B cell (primary cell): Measurements from ENCODE around the gene PIK3CD. TPM values are rescaled to one million over a fixed set of nuclear protein-coding genes. Genes with fewer than 3 reads are reported as not detected.
"Not testable (repeated sequence)": the region's sequence is repeated elsewhere in the genome, so short reads cannot be mapped to it uniquely, and the experiment has no call there.

Experiments
- ATAC-seq: fragments of 200-7000 bp; cut with Tn5 transposase; one replicate; pipeline ENCODE4 v1.10.0; 2021; ENCODE audit warnings: low read depth, mild to moderate bottlenecking, moderate number of reproducible peaks, moderate library complexity
- CTCF ChIA-PET: fragments of 350-600 bp; sonication (Branson Sonifier 250); formaldehyde crosslinking; loops from one replicate; lab custom pipeline; 2021; ENCODE audit warnings: antibody characterized with exemption, inconsistent platforms; lab: Charles Lee
- POLR2A ChIA-PET: fragments of 350-600 bp; sonication (Branson Sonifier 250); formaldehyde crosslinking; loops from one replicate; lab custom pipeline; 2021; ENCODE audit warnings: antibody characterized with exemption; lab: Charles Lee
- DNase-seq: peaks from one replicate; pipeline ENCODE4 v3.0.0; 2013
- H2AFZ ChIP-seq: 2 replicates; pipeline ENCODE4 v1.6.1; 2012; ENCODE audit warnings: mild to moderate bottlenecking, low read depth, low read length; ENCODE audit not compliant: insufficient read depth, poor library complexity, severe bottlenecking
- H3K27ac ChIP-seq, 2 donors: 1 replicate in 1 of 2; 2 replicates in 1 of 2; pipeline ENCODE4 v1.5.1; 2012 to 2013; ENCODE audit warnings: low read length in 2 of 2, mild to moderate bottlenecking in 2 of 2, moderate library complexity in 1 of 2
- H3K27me3 ChIP-seq, 4 experiments: fragments of 200-600 bp in 1 of 4; sonication (generic) in 1 of 4; replicated peaks in 1 of 4; 1 replicate in 2 of 4; 2 replicates in 2 of 4; pipeline versions ENCODE4 v1.6.1 to v1.7.0; 2013 to 2016; ENCODE audit warnings: low read length in 3 of 4, mild to moderate bottlenecking in 2 of 4, mixed read lengths in 1 of 4, moderate library complexity in 1 of 4; ENCODE audit not compliant: insufficient read depth in 4 of 4, control insufficient read depth in 3 of 4; ENCODE audit errors: control extremely low read depth in 1 of 4
- H3K36me3 ChIP-seq, 2 experiments: replicated peaks in 1 of 2; 1 replicate in 1 of 2; 2 replicates in 1 of 2; pipeline versions ENCODE4 v1.6.1 to v1.7.1; 2013; ENCODE audit warnings: low read length in 1 of 2; ENCODE audit not compliant: insufficient read depth in 2 of 2, control insufficient read depth in 1 of 2; ENCODE audit errors: control extremely low read depth in 1 of 2, extremely low read depth in 1 of 2
- H3K4me1 ChIP-seq, 2 donors: fragments of 200-600 bp in 1 of 2; sonication (generic) in 1 of 2; 1 replicate in 1 of 2; 2 replicates in 1 of 2; pipeline versions ENCODE4 v1.5.1 to v1.6.1; 2013 to 2017; ENCODE audit warnings: low read length in 2 of 2; ENCODE audit not compliant: control insufficient read depth in 2 of 2, insufficient read depth in 2 of 2
- H3K4me2 ChIP-seq: replicated peaks from 2 replicates; pipeline ENCODE3; 2012; ENCODE audit warnings: mild to moderate bottlenecking, low read depth, low read length; ENCODE audit not compliant: poor library complexity, severe bottlenecking
- H3K4me3 ChIP-seq, 5 experiments: fragments of 200-600 bp in 1 of 5; sonication (generic) in 1 of 5; 1 replicate in 3 of 5; 2 replicates in 2 of 5; pipeline versions ENCODE4 v1.5.1 to v1.7.0; 2011 to 2016; ENCODE audit warnings: low read length in 4 of 5, mild to moderate bottlenecking in 4 of 5, low read depth in 2 of 5, control low read depth in 1 of 5, moderate library complexity in 1 of 5; ENCODE audit not compliant: insufficient read depth in 1 of 5; ENCODE audit errors: control extremely low read depth in 1 of 5, extremely low read depth in 1 of 5
- H3K79me2 ChIP-seq: fragments of 200-600 bp; sonication (generic); one replicate; pipeline ENCODE4 v1.6.0; 2016; ENCODE audit warnings: low read length; ENCODE audit not compliant: control insufficient read depth, insufficient read depth
- H3K9ac ChIP-seq: fragments of 200-600 bp; sonication (generic); 2 replicates; pipeline ENCODE4 v1.6.1; 2017; ENCODE audit warnings: mild to moderate bottlenecking, low read length, moderate library complexity
- H3K9me3 ChIP-seq, 3 donors: one replicate each; pipeline versions ENCODE4 v1.6.1 to v1.7.1; 2013; ENCODE audit warnings: low read length in 2 of 3; ENCODE audit not compliant: control insufficient read depth in 2 of 3, insufficient read depth in 1 of 3; ENCODE audit errors: control extremely low read depth in 1 of 3
- H4K20me1 ChIP-seq: 2 replicates; pipeline ENCODE4 v1.6.0; 2012; ENCODE audit warnings: mild to moderate bottlenecking, low read length; ENCODE audit not compliant: insufficient read depth, control insufficient read depth, poor library complexity, severe bottlenecking
- H3K27ac Mint-ChIP-seq: one replicate; pipeline ENCODE4 v1.8.0; 2021; ENCODE audit warnings: mixed read lengths
- H3K27me3 Mint-ChIP-seq: one replicate; pipeline ENCODE4 v1.8.0; 2021; ENCODE audit warnings: mixed read lengths
- H3K4me1 Mint-ChIP-seq: one replicate; pipeline ENCODE4 v1.8.0; 2021; ENCODE audit warnings: mixed read lengths
- H3K4me3 Mint-ChIP-seq: one replicate; pipeline ENCODE4 v1.8.0; 2021; ENCODE audit warnings: mixed read lengths
- H3K9me3 Mint-ChIP-seq: one replicate; pipeline ENCODE4 v1.8.0; 2022; ENCODE audit warnings: mixed read lengths; ENCODE audit not compliant: insufficient read depth
- CTCF ChIP-seq: fragments of 200-600 bp; IDR thresholded peaks from one replicate; pipeline ENCODE4 v1.8.0; 2022; ENCODE audit warnings: antibody characterized with exemption, mild to moderate bottlenecking
- EZH2 ChIP-seq: IDR thresholded peaks from 2 replicates; pipeline ENCODE4 v1.6.1; 2012; ENCODE audit warnings: borderline replicate concordance, low read depth, mild to moderate bottlenecking, moderate library complexity, low read length; ENCODE audit not compliant: insufficient read depth, poor library complexity, severe bottlenecking
- WGBS: methylation state at CpG from one replicate; pipeline ENCODE4 v1.1.5; 2013; ENCODE audit warnings: missing lambda C conversion rate; ENCODE audit not compliant: insufficient coverage; 5-methylcytosine and 5-hydroxymethylcytosine counted together
- intact Hi-C: fragments of 100-400 bp; cut with micrococcal nuclease; formaldehyde crosslinking; loops from one replicate; pipeline ENCODE4 v1.10.0; 2022
- polyA plus RNA-seq: library from polyadenylated mRNA; depleted of rRNA; stranded (reverse); fragments of >200 nt; gene quantifications from 2 replicates; pipeline ENCODE4 v1.2.3, GENCODE V29; 2012
- total RNA-seq, 2 donors: library from RNA; stranded (reverse); fragments of 120-200 nt in 1 of 2; gene quantifications; 1 replicate in 1 of 2; 2 replicates in 1 of 2; pipeline versions ENCODE4 v1.2.3 to v1.2.4, GENCODE V29; 2013 to 2022

PIK3CD gene
- total and polyA plus RNA-seq, 2 donors (not counting 1 experiment from before 2014, with no cell fraction given) = 144 to 222 TPM

- Histone ChIP-seq H3K27me3 (no peaks in the 10 kb centered on the region), H3K36me3 (peaks cover 6 to 75% of the 10 kb centered on the region in 2 experiments), H3K9ac (no peak overlapping the region), H3K79me2 (peaks cover 100% of the 10 kb centered on the region), H2AFZ (no peak overlapping the region), H3K4me2 (no peak overlapping the region), H3K27ac (no peak overlapping the region), H3K9me3 (no peaks in the 10 kb centered on the region), H4K20me1 (peaks cover 100% of the 10 kb centered on the region), H3K4me1 (peaks cover 15 to 55% of the 10 kb centered on the region in 2 donors), H3K4me3 (no peak overlapping the region)
- intact Hi-C loops = no loop called here
- ATAC-seq (no peak), DNase-seq (no peak)
- Mint-ChIP-seq H3K4me3 (no peak overlapping the region), H3K9me3 (no peaks in the 10 kb centered on the region), H3K27ac (peak overlapping the region; percentile 41), H3K4me1 (peaks cover 52% of the 10 kb centered on the region), H3K27me3 (no peaks in the 10 kb centered on the region)
- POLR2A ChIA-PET = no interaction called here
- 97% methylated on average over 3 of the region's 5 CpGs for WGBS
- no peak for TF ChIP-seq EZH2
- no peak for TF ChIP-seq CTCF
- CTCF ChIA-PET = interaction anchor here (1.0 to 5.1 kb wide), 2 partner anchors 9 to 44 kb away, joined by 3 to 29 read pairs; no protein-coding TSS in a partner anchor
Measured at GRCh38 chr1:9672444-9672843, 20.9 kb downstream of the PIK3CD start.

- no peaks in the 10 kb centered on the region for H3K9me3 ChIP-seq
- intact Hi-C loops = no loop called here
- peaks cover 20 to 51% of the 10 kb centered on the region in 2 donors for H3K4me1 ChIP-seq
- ChIA-PET CTCF (interaction anchor here (0.7 to 5.1 kb wide), 5 partner anchors 9 to 387 kb away, joined by 3 to 29 read pairs (median 4); no protein-coding TSS in a partner anchor), POLR2A (interaction anchor here (0.6 to 1.3 kb wide), 2 partner anchors 20 to 78 kb away, joined by 3 to 10 read pairs; no protein-coding TSS in a partner anchor)
- no CpG with 5 or more reads among the region's 3 CpGs for WGBS
- H3K9me3 Mint-ChIP-seq = no peaks in the 10 kb centered on the region
- no peak overlapping the region for H3K27ac Mint-ChIP-seq
- H3K9ac ChIP-seq = no peak overlapping the region
- no peak overlapping the region for H3K4me3 Mint-ChIP-seq
- H4K20me1 ChIP-seq = peaks cover 98% of the 10 kb centered on the region
- DNase-seq (no peak), ATAC-seq (no peak)
- H3K27me3 ChIP-seq = no peaks in the 10 kb centered on the region
- peaks cover 3 to 68% of the 10 kb centered on the region in 2 experiments for H3K36me3 ChIP-seq
- peaks cover 48% of the 10 kb centered on the region for H3K4me1 Mint-ChIP-seq
- no peak overlapping the region for H3K4me3 ChIP-seq
- no peaks in the 10 kb centered on the region for H3K27me3 Mint-ChIP-seq
- H3K27ac ChIP-seq = no peak overlapping the region
- no peak overlapping the region for H3K4me2 ChIP-seq
- H3K79me2 ChIP-seq = peaks cover 100% of the 10 kb centered on the region
- no peak overlapping the region for H2AFZ ChIP-seq
- no peak for TF ChIP-seq EZH2
- no peak for TF ChIP-seq CTCF
Measured at GRCh38 chr1:9675393-9675792, 23.9 kb downstream of the PIK3CD start.

- POLR2A ChIA-PET, H3K27me3 ChIP-seq, H3K4me2 ChIP-seq, H3K4me3 Mint-ChIP-seq, DNase-seq, H3K27me3 Mint-ChIP-seq, H3K9me3 ChIP-seq, ATAC-seq, H2AFZ ChIP-seq, intact Hi-C loops, H3K4me3 ChIP-seq, H3K9me3 Mint-ChIP-seq, H3K9ac ChIP-seq: not testable (repeated sequence)
- H3K27ac Mint-ChIP-seq = peak overlapping the region; percentile 27
- Histone ChIP-seq H3K79me2 (peaks cover 100% of the 10 kb centered on the region), H3K4me1 (peaks cover 27 to 55% of the 10 kb centered on the region in 2 donors), H4K20me1 (peaks cover 98% of the 10 kb centered on the region), H3K27ac (peak overlapping the region in 1 of 2 donors; percentile 69), H3K36me3 (peaks cover 3 to 64% of the 10 kb centered on the region in 2 experiments)
- CTCF ChIA-PET = interaction anchor here (0.7 to 1.4 kb wide), 3 partner anchors 10 to 50 kb away, joined by 3 to 4 read pairs (median 3); no protein-coding TSS in a partner anchor
- peaks cover 50% of the 10 kb centered on the region for H3K4me1 Mint-ChIP-seq
- 100% methylated on average over 7 of the region's 7 CpGs for WGBS
Measured at GRCh38 chr1:9676128-9676527, 24.6 kb downstream of the PIK3CD start.
